Body of pancreas (tissue), 4 donors: Measurements from ENCODE around the gene SNX5.

Experiments used
- POLR2A ChIP-seq, 3 donors: fragments of 450-650 bp; IDR thresholded peaks; one replicate each; pipeline ENCODE4 v1.6.1; 2016; ENCODE audit warnings: antibody characterized with exemption in 3 of 3, mild to moderate bottlenecking in 2 of 3
- TF ChIP-seq, protein P1 (sequence below), 7 experiments: fragments of 450-650 bp in 4 of 7; fragments of 200-600 bp in 3 of 7; sonication (generic) in 3 of 7; IDR thresholded peaks; one replicate each; pipeline ENCODE4 v1.5.1; 2016 to 2019; ENCODE audit warnings: antibody characterized with exemption in 7 of 7

DNA sequence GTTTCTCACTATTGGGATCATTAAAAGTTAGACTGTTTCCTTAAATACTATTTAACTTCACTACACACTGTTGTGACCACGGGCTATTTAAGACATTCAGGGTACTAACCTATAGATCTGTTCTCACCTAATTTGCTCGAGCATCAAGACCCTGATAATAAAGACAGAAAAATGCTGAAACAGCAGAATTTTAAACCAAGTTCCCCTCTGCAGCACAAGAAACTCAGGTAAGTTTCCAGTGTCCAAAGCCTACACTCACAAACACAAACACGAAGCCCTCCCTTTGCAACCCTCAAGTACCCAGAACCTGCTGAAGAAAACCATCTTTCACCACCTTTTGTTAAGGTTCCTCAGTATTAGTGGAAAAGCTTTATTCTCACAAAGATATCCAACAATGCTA, 4.0 kb downstream of the SNX5 start:
- TF ChIP-seq, protein P1, sequence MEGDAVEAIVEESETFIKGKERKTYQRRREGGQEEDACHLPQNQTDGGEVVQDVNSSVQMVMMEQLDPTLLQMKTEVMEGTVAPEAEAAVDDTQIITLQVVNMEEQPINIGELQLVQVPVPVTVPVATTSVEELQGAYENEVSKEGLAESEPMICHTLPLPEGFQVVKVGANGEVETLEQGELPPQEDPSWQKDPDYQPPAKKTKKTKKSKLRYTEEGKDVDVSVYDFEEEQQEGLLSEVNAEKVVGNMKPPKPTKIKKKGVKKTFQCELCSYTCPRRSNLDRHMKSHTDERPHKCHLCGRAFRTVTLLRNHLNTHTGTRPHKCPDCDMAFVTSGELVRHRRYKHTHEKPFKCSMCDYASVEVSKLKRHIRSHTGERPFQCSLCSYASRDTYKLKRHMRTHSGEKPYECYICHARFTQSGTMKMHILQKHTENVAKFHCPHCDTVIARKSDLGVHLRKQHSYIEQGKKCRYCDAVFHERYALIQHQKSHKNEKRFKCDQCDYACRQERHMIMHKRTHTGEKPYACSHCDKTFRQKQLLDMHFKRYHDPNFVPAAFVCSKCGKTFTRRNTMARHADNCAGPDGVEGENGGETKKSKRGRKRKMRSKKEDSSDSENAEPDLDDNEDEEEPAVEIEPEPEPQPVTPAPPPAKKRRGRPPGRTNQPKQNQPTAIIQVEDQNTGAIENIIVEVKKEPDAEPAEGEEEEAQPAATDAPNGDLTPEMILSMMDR (IDR thresholded peaks at IDR 0.05), result no peak
- TF ChIP-seq POLR2A (IDR thresholded peaks at IDR 0.05), result no peak
